Natural killer cell (primary cell): Measurements from ENCODE around the gene ATG10. TPM values are rescaled to one million over a fixed set of nuclear protein-coding genes. Genes with fewer than 3 reads are reported as not detected.
A peak's percentile ranks its signal among the peaks of the same experiment; 100 is the strongest.
"Not testable (repeated sequence)": the region's sequence is repeated elsewhere in the genome, so short reads cannot be mapped to it uniquely, and the experiment has no call there.

ENCODE experiments used
- ATAC-seq, 3 donors: fragments of 150-1000 bp in 2 of 3; fragments of 200-7000 bp in 1 of 3; cut with Tn5 transposase; 1 replicate in 1 of 3; 2 replicates in 2 of 3; pipeline ENCODE4 v1.10.0; 2021; ENCODE audit warnings: mild to moderate bottlenecking in 2 of 3, moderate library complexity in 2 of 3
- DNase-seq, 2 donors: peaks; one replicate each; pipeline versions ENCODE4 v3.0.0 to v3.0.0-alpha.2; 2013 to 2021; ENCODE audit warnings: mixed read lengths in 1 of 2
- H3K27ac ChIP-seq: one replicate; pipeline ENCODE4 v1.5.1; 2013; ENCODE audit warnings: mild to moderate bottlenecking, low read length
- H3K27me3 ChIP-seq: one replicate; pipeline ENCODE4 v1.6.1; 2013; ENCODE audit warnings: low read length; ENCODE audit not compliant: control insufficient read depth, insufficient read depth
- H3K36me3 ChIP-seq: one replicate; pipeline ENCODE4 v1.6.1; 2013; ENCODE audit warnings: low read length; ENCODE audit not compliant: control insufficient read depth, insufficient read depth
- H3K4me1 ChIP-seq: one replicate; pipeline ENCODE4 v1.6.1; 2013; ENCODE audit warnings: low read length; ENCODE audit not compliant: control insufficient read depth, insufficient read depth
- H3K4me3 ChIP-seq: one replicate; pipeline ENCODE4 v1.5.1; 2013; ENCODE audit warnings: low read length
- H3K9me3 ChIP-seq: one replicate; pipeline ENCODE4 v1.6.1; 2013; ENCODE audit warnings: low read length; ENCODE audit not compliant: control insufficient read depth, insufficient read depth
- H3K27ac Mint-ChIP-seq, 2 donors: one replicate each; pipeline ENCODE4 v1.8.0; 2022; ENCODE audit warnings: mild to moderate bottlenecking in 2 of 2, mixed read lengths in 2 of 2, moderate library complexity in 1 of 2
- H3K27me3 Mint-ChIP-seq, 2 donors: one replicate each; pipeline ENCODE4 v1.8.0; 2022; ENCODE audit warnings: low read depth in 2 of 2, mixed read lengths in 2 of 2
- H3K36me3 Mint-ChIP-seq: one replicate; pipeline ENCODE4 v1.8.0; 2022; ENCODE audit warnings: mixed read lengths
- H3K4me1 Mint-ChIP-seq, 2 donors: one replicate each; pipeline ENCODE4 v1.8.0; 2022; ENCODE audit warnings: mixed read lengths in 2 of 2
- H3K4me3 Mint-ChIP-seq: one replicate; pipeline ENCODE4 v1.8.0; 2022; ENCODE audit warnings: mild to moderate bottlenecking, moderate library complexity, mixed read lengths
- H3K9me3 Mint-ChIP-seq, 2 donors: one replicate each; pipeline ENCODE4 v1.8.0; 2022; ENCODE audit warnings: mixed read lengths in 2 of 2
- WGBS: methylation state at CpG from one replicate; pipeline ENCODE4 v1.1.7; 2013; ENCODE audit warnings: missing lambda C conversion rate; ENCODE audit not compliant: insufficient coverage; 5-methylcytosine and 5-hydroxymethylcytosine counted together
- intact Hi-C: fragments of 100-400 bp; cut with micrococcal nuclease; formaldehyde crosslinking; loops from one replicate; pipeline ENCODE4 v1.14.2; 2022
- total RNA-seq, 4 donors: library from RNA; stranded (reverse); fragments of 120-200 nt in 1 of 4; gene quantifications; one replicate each; pipeline versions ENCODE4 v1.2.3 to v1.2.4, GENCODE V29; 2013 to 2022
- TF ChIP-seq, protein P1 (sequence below): fragments of 200-600 bp; IDR thresholded peaks from one replicate; pipeline ENCODE4 v1.8.0; 2022; ENCODE audit warnings: antibody characterized with exemption

The ATG10 gene
- total RNA-seq, 3 donors from 2014 or later (not counting 1 experiment from before 2014, with no cell fraction given): 9.0 to 11.5 (median 11.4) TPM

DNA sequence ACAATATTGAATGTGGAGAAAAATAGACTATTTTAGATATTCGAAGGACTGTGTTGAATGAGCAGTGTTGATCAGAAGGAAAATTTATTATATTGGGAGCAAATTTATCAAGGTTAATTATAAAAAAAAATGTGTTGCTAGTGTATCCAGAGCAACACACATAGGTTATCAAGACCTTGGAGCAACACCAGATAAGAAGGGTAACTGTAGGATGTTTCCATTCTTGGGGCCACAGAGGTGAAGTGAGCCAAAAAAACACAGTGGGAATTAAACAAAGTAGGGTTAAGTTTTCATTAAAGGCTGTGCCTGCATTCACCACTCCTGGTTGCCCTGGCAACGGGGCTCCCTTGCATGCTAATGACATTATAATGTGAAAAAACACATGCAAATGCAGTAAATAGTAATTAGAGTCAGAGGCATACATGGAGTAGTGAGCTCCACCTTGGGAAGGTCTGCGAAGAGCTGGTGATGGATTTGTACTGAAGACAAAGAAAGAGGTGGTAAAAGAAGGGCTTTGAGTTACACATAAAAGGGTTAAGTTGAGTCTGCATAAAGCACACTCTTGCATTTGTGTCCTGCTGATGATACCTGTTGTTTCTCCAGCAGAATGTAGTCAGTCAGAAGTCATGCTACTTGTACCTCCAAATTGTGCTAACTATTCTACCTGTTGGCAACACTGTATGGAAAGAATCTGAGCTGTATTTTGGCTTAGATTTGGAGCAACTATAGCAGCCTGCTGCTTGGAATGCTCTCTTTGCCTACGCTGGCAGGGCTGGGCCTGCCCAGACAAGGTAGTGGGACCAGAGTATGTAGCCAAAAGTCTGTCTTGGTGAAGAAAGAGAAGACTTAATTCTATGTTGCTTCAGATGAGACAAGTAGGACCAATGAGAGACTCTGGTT is 59.6 kb downstream of the ATG10 start:
- no peak overlapping the region for H3K27ac ChIP-seq
- intact Hi-C loops: no loop called here
- Mint-ChIP-seq H3K4me3 (no peak overlapping the region), H3K27me3 (no peaks in the 10 kb centered on the region), H3K9me3 (peaks cover 0 to 2% of the 10 kb centered on the region in 2 donors), H3K4me1 (peaks cover 0 to 6% of the 10 kb centered on the region in 2 donors), H3K27ac (no peak overlapping the region), H3K36me3 (no peaks in the 10 kb centered on the region)
- no peaks in the 10 kb centered on the region for H3K27me3 ChIP-seq
- 93% methylated on average over 4 of the region's 4 CpGs for WGBS
- no peaks in the 10 kb centered on the region for H3K36me3 ChIP-seq
- TF ChIP-seq, protein P1, sequence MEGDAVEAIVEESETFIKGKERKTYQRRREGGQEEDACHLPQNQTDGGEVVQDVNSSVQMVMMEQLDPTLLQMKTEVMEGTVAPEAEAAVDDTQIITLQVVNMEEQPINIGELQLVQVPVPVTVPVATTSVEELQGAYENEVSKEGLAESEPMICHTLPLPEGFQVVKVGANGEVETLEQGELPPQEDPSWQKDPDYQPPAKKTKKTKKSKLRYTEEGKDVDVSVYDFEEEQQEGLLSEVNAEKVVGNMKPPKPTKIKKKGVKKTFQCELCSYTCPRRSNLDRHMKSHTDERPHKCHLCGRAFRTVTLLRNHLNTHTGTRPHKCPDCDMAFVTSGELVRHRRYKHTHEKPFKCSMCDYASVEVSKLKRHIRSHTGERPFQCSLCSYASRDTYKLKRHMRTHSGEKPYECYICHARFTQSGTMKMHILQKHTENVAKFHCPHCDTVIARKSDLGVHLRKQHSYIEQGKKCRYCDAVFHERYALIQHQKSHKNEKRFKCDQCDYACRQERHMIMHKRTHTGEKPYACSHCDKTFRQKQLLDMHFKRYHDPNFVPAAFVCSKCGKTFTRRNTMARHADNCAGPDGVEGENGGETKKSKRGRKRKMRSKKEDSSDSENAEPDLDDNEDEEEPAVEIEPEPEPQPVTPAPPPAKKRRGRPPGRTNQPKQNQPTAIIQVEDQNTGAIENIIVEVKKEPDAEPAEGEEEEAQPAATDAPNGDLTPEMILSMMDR: no peak
- no peaks in the 10 kb centered on the region for H3K4me1 ChIP-seq
- ATAC-seq (no peak), DNase-seq (no peak)
- H3K4me3 ChIP-seq: no peak overlapping the region
- H3K9me3 ChIP-seq: no peaks in the 10 kb centered on the region

DNA sequence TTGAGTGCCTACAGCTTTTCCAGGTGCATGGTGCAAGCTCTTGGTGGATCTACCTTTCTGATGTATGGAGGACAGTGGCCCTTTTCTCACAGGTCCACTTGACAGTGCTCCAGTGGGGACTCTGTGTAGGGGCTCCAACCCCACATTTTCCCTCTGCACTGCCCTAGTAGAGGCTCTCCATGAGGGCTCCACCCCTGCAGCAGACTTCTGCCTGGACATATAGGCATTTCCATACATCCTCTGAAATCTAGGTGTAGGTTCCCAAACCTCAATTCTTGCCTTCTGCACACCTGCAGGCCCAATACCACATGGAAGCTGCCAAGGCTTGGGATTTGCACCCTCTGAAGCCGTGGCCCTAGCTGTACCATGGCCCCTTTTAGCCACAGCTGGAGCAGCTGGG is 71.1 kb downstream of the ATG10 start:
- H3K27ac ChIP-seq, H3K9me3 ChIP-seq, H3K27ac Mint-ChIP-seq, H3K4me3 Mint-ChIP-seq, ATAC-seq, H3K27me3 ChIP-seq, H3K4me1 ChIP-seq, H3K36me3 ChIP-seq, H3K9me3 Mint-ChIP-seq, H3K27me3 Mint-ChIP-seq, H3K4me1 Mint-ChIP-seq, DNase-seq, intact Hi-C loops, H3K4me3 ChIP-seq: not testable (repeated sequence)
- peaks cover 12% of the 10 kb centered on the region for H3K36me3 Mint-ChIP-seq
- 93% methylated on average over 1 of the region's 1 CpG for WGBS

DNA sequence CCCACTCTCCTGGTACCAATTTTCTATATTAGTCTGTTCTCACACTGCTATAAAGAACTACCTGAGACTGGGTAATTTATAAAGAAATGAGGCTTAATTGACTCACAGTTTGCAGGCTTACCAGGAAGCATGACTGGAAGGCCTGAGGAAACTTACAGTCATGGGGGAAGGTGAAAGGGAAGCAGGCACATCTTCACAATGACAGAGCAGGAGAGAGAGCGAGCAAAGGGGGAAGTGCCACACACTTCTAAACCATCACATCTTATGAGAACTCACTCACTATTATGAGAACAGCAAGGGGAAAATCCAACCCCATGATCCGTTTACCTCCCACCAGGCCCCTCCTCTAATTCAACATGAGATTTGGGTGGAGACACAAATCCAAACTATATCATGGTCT is 72.2 kb downstream of the ATG10 start:
- peaks cover 12% of the 10 kb centered on the region for H3K36me3 Mint-ChIP-seq
- Histone ChIP-seq H3K27me3 (no peaks in the 10 kb centered on the region), H3K27ac (no peak overlapping the region), H3K4me1 (no peaks in the 10 kb centered on the region), H3K4me3 (no peak overlapping the region), H3K36me3 (no peaks in the 10 kb centered on the region), H3K9me3 (peaks cover 8% of the 10 kb centered on the region)
- DNase-seq: no peak
- H3K27me3 Mint-ChIP-seq: no peaks in the 10 kb centered on the region
- TF ChIP-seq, protein P1: no peak
- peaks cover 0 to 6% of the 10 kb centered on the region in 2 donors for H3K4me1 Mint-ChIP-seq
- WGBS: 69% methylated on average over 2 of the region's 2 CpGs
- no peak overlapping the region for H3K27ac Mint-ChIP-seq
- ATAC-seq: peak in 1 of 3 donors; percentile 41
- no peak overlapping the region for H3K4me3 Mint-ChIP-seq
- intact Hi-C loops: no loop called here
- H3K9me3 Mint-ChIP-seq: peaks cover 5 to 6% of the 10 kb centered on the region in 2 donors

DNA sequence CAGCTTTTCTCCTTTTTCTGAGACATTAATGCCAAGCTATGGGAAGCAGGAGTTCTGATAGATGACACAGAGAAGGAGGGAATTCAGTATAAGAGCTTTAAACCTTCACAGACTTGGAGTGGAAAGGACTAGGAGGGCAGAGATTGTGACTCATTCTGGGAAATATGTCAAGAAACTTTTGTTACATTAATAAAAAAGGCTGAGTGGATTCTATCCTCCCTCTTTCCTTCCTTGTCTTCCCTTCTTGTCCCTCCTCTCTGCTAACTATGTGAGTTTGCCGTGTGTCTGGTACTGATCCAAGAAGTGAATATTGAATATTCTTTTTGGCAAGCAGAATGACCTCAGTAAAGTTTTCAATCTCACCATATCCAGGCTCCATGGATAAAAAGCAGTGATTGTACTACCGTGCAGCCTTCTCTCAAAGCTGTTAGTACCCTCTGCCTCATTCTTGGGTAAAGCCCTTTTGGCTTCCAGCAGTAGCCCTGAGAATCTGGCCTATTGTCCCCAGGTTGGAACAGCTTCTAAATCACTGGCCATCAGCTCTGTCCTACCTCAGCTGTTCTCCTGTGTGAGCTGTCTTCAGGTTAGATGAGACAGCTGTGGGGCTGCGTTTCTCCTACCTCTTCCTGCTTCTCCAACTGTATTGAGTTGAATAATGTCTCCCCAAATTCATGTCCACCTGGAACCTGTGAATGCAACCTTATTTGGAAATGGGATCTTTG is 73.9 kb downstream of the ATG10 start:
- no peaks in the 10 kb centered on the region for H3K27me3 Mint-ChIP-seq
- H3K9me3 ChIP-seq: peaks cover 8% of the 10 kb centered on the region
- WGBS: 100% methylated on average over 2 of the region's 3 CpGs
- TF ChIP-seq, protein P1: no peak
- H3K9me3 Mint-ChIP-seq: peaks cover 5 to 6% of the 10 kb centered on the region in 2 donors
- H3K4me1 ChIP-seq: no peaks in the 10 kb centered on the region
- H3K4me3 Mint-ChIP-seq: no peak overlapping the region
- H3K4me3 ChIP-seq: no peak overlapping the region
- H3K36me3 Mint-ChIP-seq: peaks cover 12% of the 10 kb centered on the region
- H3K4me1 Mint-ChIP-seq: peaks cover 0 to 6% of the 10 kb centered on the region in 2 donors
- H3K36me3 ChIP-seq: no peaks in the 10 kb centered on the region
- no peak overlapping the region for H3K27ac ChIP-seq
- H3K27me3 ChIP-seq: no peaks in the 10 kb centered on the region
- DNase-seq (no peak), ATAC-seq (no peak)
- no peak overlapping the region for H3K27ac Mint-ChIP-seq
- intact Hi-C loops: no loop called here
